GM18520 (cell line): ENCODE measurements around the gene ZNF593.

Source experiments
- ATAC-seq: cut with Tn5 transposase; IDR thresholded peaks from one replicate; pipeline ENCODE4 v1.9.1; 2021; ENCODE audit not compliant: unreplicated experiment

The ZNF593 gene

GRCh38 chr1:26168410-26169197, 1.1 kb upstream of the ZNF593 start, which contains the start of gene C1orf232:
Gene C1orf232 (minus strand): TSS chr1:26168963. CDS start chr1:26168499, 464 bp downstream.
- no peak for ATAC-seq

- no peak for ATAC-seq
These were observed 532 bp upstream of the ZNF593 start for GRCh38 chr1:26169198-26169554.

GRCh38 chr1:26170472-26170821, 739 bp downstream of the ZNF593 start:
- ATAC-seq = no peak

- ATAC-seq = no peak
These were observed 1.7 kb downstream of the ZNF593 start, which contains the start of gene ZNF593OS for GRCh38 chr1:26171084-26172072. Gene ZNF593OS (minus strand): TSS chr1:26171832. CDS start chr1:26171661, 171 bp downstream.

- no peak for ATAC-seq
These were observed 5.6 kb downstream of the ZNF593 start for GRCh38 chr1:26175346-26175745.

GRCh38 chr1:26177182-26177684, 7.5 kb downstream of the ZNF593 start, which contains the start of gene CNKSR1:
Gene CNKSR1 (plus strand): TSS chr1:26177491. CDS start chr1:26177548, 57 bp downstream.
- ATAC-seq = no peak

- no peak for ATAC-seq
These were observed 10.3 kb downstream of the ZNF593 start for GRCh38 chr1:26180010-26180506.

GRCh38 chr1:26181586-26182382, 12.1 kb downstream of the ZNF593 start:
- ATAC-seq = no peak

- ATAC-seq = no peak
These were observed 12.6 kb downstream of the ZNF593 start for GRCh38 chr1:26182383-26182696.

- ATAC-seq = no peak
These were observed 14.4 kb downstream of the ZNF593 start for GRCh38 chr1:26184086-26184485.

GRCh38 chr1:26184883-26185282, 15.2 kb downstream of the ZNF593 start:
- no peak for ATAC-seq

- no peak for ATAC-seq
These were observed 18.2 kb downstream of the ZNF593 start for GRCh38 chr1:26187882-26188281.

GRCh38 chr1:26188477-26188876, 18.8 kb downstream of the ZNF593 start:
- ATAC-seq = no peak

GRCh38 chr1:26189331-26189730, 19.6 kb downstream of the ZNF593 start:
- ATAC-seq = no peak

- ATAC-seq = no peak
These were observed 20.1 kb downstream of the ZNF593 start for GRCh38 chr1:26189751-26190275.

- no peak for ATAC-seq
These were observed 20.8 kb downstream of the ZNF593 start, which contains the start of gene CATSPER4 for GRCh38 chr1:26190373-26190987. Gene CATSPER4 (plus strand): TSS chr1:26190602. CDS start chr1:26190628, 26 bp downstream.

- no peak for ATAC-seq
These were observed 22.0 kb downstream of the ZNF593 start for GRCh38 chr1:26191739-26192138.

GRCh38 chr1:26195805-26196204, 26.1 kb downstream of the ZNF593 start:
- no peak for ATAC-seq

GRCh38 chr1:26197301-26197700, 27.6 kb downstream of the ZNF593 start:
- no peak for ATAC-seq

- no peak for ATAC-seq
These were observed 28.1 kb downstream of the ZNF593 start for GRCh38 chr1:26197813-26198212.
